Tibial artery (tissue), 4 donors: ENCODE results near the gene BTBD9.

Source experiments
- DNase-seq, 2 donors: peaks; one replicate each; pipeline ENCODE4 v3.0.0-alpha.2; 2019
- H3K27ac ChIP-seq, 2 donors: fragments of 200-600 bp; sonication (generic) in 1 of 2; 1 replicate in 1 of 2; 2 replicates in 1 of 2; pipeline ENCODE4 v1.5.1; 2018 to 2019; ENCODE audit warnings: mild to moderate bottlenecking in 1 of 2
- H3K27me3 ChIP-seq, 2 donors: fragments of 200-600 bp; sonication (generic) in 1 of 2; one replicate each; pipeline versions ENCODE4 v1.5.1 to v1.6.0; 2016 to 2019
- H3K36me3 ChIP-seq, 3 donors: fragments of 200-600 bp; sonication (generic) in 2 of 3; one replicate each; pipeline ENCODE4 v1.5.1; 2016 to 2019; ENCODE audit warnings: mild to moderate bottlenecking in 2 of 3
- H3K4me1 ChIP-seq, 4 donors: fragments of 200-600 bp; sonication (generic) in 2 of 4; 1 replicate in 3 of 4; 2 replicates in 1 of 4; pipeline ENCODE4 v1.5.1; 2016 to 2019
- H3K4me3 ChIP-seq, 2 donors: fragments of 200-600 bp; sonication (generic) in 1 of 2; 1 replicate in 1 of 2; 2 replicates in 1 of 2; pipeline ENCODE4 v1.5.1; 2018 to 2019; ENCODE audit warnings: mild to moderate bottlenecking in 2 of 2
- H3K9me3 ChIP-seq, 3 donors: fragments of 200-600 bp; sonication (generic) in 1 of 3; one replicate each; pipeline ENCODE4 v1.5.1; 2016 to 2019
- intact Hi-C: fragments of 100-400 bp; cut with DNase I; formaldehyde crosslinking; loops from one replicate; pipeline ENCODE4 v1.15.0; 2023; ENCODE audit warnings: low total_unique reads
- TF ChIP-seq, protein P1 (sequence below), 2 experiments: fragments of 200-600 bp in 1 of 2; fragments of 450-650 bp in 1 of 2; IDR thresholded peaks; one replicate each; pipeline ENCODE4 v1.5.1; 2017 to 2019; ENCODE audit warnings: antibody characterized with exemption in 2 of 2, mild to moderate bottlenecking in 1 of 2, moderate library complexity in 1 of 2

Gene BTBD9

DNA sequence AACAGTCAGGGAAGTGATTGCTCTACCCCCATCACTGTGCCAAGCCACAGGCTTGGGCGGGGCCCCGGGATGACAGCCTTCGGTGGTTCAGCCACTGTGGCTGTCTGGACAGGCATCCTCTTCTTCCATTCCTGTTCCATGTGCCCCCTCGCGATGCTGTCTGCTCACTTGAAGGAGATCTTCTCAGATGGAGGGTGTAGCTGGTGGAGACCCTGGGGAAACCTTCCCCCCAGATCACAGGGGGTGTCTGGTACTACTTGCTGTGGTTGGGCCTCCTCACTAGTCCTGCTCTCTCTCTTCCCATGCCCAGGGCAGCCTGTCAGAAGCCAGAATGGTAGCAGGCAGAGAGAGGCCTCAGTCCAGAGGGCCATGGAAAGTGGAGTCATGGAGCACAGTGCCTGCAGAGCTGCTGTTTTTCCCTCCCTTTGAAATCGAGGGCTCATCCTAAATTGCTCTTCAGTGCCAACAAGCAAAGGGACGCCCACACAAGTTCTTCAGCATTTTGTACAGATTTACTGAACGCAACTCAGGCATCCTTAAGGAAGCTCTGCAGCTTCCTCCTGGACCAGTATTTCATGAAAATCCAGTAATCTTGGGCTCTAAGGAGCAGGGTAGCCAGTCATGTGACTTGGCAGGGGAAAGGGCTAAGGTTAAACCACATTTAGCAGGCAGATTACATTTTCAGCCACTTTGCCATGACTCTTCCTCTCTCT is 493.6 kb downstream of the BTBD9 start:
- DNase-seq: no peak
- intact Hi-C loops: no loop called here
- TF ChIP-seq, protein P1, sequence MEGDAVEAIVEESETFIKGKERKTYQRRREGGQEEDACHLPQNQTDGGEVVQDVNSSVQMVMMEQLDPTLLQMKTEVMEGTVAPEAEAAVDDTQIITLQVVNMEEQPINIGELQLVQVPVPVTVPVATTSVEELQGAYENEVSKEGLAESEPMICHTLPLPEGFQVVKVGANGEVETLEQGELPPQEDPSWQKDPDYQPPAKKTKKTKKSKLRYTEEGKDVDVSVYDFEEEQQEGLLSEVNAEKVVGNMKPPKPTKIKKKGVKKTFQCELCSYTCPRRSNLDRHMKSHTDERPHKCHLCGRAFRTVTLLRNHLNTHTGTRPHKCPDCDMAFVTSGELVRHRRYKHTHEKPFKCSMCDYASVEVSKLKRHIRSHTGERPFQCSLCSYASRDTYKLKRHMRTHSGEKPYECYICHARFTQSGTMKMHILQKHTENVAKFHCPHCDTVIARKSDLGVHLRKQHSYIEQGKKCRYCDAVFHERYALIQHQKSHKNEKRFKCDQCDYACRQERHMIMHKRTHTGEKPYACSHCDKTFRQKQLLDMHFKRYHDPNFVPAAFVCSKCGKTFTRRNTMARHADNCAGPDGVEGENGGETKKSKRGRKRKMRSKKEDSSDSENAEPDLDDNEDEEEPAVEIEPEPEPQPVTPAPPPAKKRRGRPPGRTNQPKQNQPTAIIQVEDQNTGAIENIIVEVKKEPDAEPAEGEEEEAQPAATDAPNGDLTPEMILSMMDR (IDR thresholded peaks at IDR 0.05): no peak
- H3K36me3 ChIP-seq: peaks cover 0 to 8% (median 0%) of the 10 kb centered on the region in 3 donors
- H3K4me1 ChIP-seq: peaks cover 0 to 10% (median 0%) of the 10 kb centered on the region in 4 donors
- no peak overlapping the region for H3K4me3 ChIP-seq
- H3K27me3 ChIP-seq: no peaks in the 10 kb centered on the region
- no peak overlapping the region for H3K27ac ChIP-seq
- no peaks in the 10 kb centered on the region for H3K9me3 ChIP-seq

DNA sequence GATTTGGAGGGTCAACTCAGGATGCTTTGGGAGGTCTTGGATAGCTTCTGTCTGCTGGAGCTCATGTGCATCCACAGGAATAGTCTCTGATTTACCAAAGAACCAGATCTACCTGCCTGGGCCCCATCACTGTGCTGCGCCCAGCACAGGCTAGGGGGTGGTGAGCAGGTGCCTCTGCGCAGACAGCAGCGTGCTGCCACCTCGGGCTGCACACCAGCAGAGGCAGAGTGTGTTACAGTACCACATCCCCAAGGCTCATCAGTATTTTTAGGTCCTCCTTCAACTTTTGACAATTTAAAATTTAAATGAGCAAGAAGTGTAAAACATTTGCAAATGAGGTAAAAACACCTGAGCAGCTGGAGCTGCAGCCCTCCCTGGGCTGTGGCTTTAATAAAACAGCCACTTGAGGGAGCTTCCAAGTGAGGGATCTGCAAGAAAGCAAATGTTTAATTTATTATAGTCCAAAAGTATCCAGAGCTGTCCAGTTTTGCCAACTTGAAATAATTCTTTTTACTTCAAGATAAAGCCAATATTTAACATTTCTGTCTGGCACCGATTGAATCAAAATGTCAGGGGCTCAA is 495.3 kb downstream of the BTBD9 start:
- Histone ChIP-seq H3K9me3 (no peaks in the 10 kb centered on the region), H3K27ac (no peak overlapping the region), H3K4me1 (peaks cover 0 to 10% (median 0%) of the 10 kb centered on the region in 4 donors), H3K36me3 (peaks cover 0 to 8% (median 0%) of the 10 kb centered on the region in 3 donors), H3K27me3 (no peaks in the 10 kb centered on the region), H3K4me3 (no peak overlapping the region)
- DNase-seq: no peak
- intact Hi-C loops: no loop called here
- TF ChIP-seq, protein P1 (IDR thresholded peaks at IDR 0.05): no peak

DNA sequence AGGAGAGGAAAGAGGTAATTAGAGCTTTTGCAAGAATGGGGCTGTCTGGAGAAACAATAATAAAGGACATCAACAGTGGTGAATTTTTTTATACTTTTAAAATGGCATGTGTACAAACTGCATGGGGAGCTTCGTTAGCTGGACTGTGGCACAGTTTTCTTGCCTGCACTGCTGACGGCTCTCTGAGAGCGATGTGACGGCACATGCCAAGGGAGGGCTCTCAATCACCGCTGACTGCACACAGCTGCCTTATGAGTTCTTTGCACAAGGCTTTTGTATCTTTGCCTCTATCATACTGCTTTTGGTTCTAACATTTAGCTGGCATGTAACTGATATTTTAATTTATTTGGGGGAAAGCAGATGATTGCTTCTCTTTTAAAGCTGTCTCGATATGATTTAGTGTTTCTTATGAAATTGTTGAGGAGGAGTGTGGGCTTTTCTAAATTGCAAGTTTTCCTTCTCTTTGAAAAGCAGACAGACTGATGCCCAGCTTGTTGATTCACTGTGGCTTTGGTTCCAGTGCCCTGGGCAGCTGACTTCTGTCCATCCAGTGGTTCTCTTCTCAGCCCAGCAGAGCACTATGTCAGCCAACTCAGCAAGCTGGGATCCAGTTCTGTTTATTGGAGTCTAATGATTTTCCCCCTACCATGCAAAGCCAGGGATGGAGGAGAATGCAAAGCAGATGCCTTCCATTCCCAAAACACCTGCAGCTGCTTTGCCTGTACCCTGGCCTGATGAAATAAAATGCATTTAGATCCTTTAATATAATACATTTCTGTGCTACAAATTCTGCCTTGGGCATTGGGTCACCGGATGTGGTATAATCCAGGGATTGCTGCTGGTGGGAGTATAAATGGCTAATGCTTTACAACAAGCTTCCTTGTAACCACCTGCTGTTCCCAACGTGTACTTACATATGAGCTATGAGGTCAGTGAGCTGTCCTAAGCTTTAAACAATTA is 496.3 kb downstream of the BTBD9 start:
- TF ChIP-seq, protein P1 (IDR thresholded peaks at IDR 0.05): no peak
- Histone ChIP-seq H3K36me3 (peaks cover 0 to 8% (median 0%) of the 10 kb centered on the region in 3 donors), H3K9me3 (no peaks in the 10 kb centered on the region), H3K27me3 (no peaks in the 10 kb centered on the region), H3K4me1 (peaks cover 0 to 10% (median 0%) of the 10 kb centered on the region in 4 donors), H3K27ac (no peak overlapping the region), H3K4me3 (no peak overlapping the region)
- DNase-seq: no peak
- intact Hi-C loops: no loop called here

DNA sequence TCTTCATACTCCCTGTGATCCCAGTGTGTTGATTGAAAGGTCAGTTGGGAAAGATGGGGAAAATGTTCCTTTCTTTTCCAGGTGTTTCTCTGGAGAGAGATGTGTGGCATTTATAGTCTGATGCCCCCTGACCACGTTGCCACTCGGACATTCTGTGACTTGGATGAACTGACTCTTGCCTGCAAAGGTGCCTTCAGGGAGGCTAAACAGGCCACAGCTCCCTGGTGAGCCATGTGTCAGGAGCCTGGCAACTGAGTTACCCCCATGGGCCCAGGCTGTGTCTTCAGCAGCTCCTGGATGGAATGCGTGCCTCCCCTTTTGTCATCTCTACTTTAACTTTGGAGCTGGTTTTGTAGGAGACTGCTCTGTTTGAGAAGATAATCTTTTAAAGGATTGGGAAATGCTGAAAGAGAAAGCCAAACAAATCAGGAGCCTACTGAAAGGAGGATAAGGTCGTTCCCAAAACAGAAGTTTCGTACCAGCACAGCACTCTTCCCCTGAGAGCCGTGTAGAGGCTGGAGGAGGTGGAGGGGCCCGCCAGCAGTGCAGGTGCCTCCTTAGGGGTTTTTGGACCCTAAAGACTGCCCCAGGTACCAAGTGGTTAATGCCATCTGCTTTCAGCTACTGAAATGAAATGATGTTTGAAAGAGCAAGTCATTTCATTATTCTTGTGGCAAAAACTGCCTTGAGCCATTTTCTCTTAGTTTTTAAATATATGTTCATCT is 497.4 kb downstream of the BTBD9 start:
- no peak for DNase-seq
- Histone ChIP-seq H3K27ac (no peak overlapping the region), H3K9me3 (no peaks in the 10 kb centered on the region), H3K4me3 (no peak overlapping the region), H3K27me3 (no peaks in the 10 kb centered on the region), H3K36me3 (peaks cover 0 to 8% (median 0%) of the 10 kb centered on the region in 3 donors), H3K4me1 (peaks cover 0 to 10% (median 0%) of the 10 kb centered on the region in 4 donors)
- TF ChIP-seq, protein P1 (IDR thresholded peaks at IDR 0.05): no peak
- intact Hi-C loops: no loop called here

DNA sequence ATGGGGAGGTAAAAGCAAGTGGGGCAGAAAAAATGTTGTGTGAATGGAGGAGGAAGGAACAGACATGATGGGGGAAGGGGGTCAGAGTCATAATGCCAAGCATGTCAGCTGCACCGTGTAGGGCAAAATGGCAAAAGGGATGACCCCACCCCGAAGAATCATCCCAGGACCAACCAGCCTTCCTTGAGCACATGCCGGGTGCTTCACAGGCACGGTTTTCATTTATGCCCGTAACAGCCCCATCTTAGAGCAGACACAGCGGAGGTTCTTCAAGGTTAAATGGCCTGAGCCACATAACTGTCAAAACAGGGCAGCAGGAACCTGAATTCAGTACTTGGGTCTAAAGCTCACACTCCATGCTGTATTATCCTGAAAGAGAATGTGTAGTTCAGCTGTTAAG is 498.0 kb downstream of the BTBD9 start:
- DNase-seq: no peak
- intact Hi-C loops: no loop called here
- Histone ChIP-seq H3K4me3 (no peak overlapping the region), H3K36me3 (peaks cover 0 to 8% (median 0%) of the 10 kb centered on the region in 3 donors), H3K9me3 (no peaks in the 10 kb centered on the region), H3K27me3 (no peaks in the 10 kb centered on the region), H3K4me1 (peaks cover 0 to 10% (median 0%) of the 10 kb centered on the region in 4 donors), H3K27ac (no peak overlapping the region)
- TF ChIP-seq, protein P1 (IDR thresholded peaks at IDR 0.05): no peak
